Colonic mucosa (tissue), 4 donors: ENCODE results near the gene HDAC4. TPM values are rescaled to one million over a fixed set of nuclear protein-coding genes. Genes with fewer than 3 reads are reported as not detected.
A peak's percentile ranks its signal among the peaks of the same experiment; 100 is the strongest.

Source experiments
- DNase-seq: peaks from one replicate; pipeline ENCODE4 v3.0.0-alpha.2; 2020
- H3K27ac ChIP-seq: fragments of 200-600 bp; one replicate; pipeline ENCODE4 v1.8.0; 2021
- H3K27me3 ChIP-seq: fragments of 200-600 bp; one replicate; pipeline ENCODE4 v1.8.0; 2021
- H3K36me3 ChIP-seq: fragments of 200-600 bp; one replicate; pipeline ENCODE4 v1.8.0; 2021
- H3K4me1 ChIP-seq: fragments of 200-600 bp; one replicate; pipeline ENCODE4 v1.8.0; 2021; ENCODE audit warnings: mild to moderate bottlenecking
- H3K4me3 ChIP-seq: fragments of 200-600 bp; one replicate; pipeline ENCODE4 v1.8.0; 2021
- H3K9ac ChIP-seq, 2 donors: one replicate each; pipeline ENCODE4 v1.7.0; 2013; ENCODE audit warnings: control low read depth in 2 of 2, low read depth in 2 of 2, low read length in 2 of 2
- H3K9me3 ChIP-seq: fragments of 200-600 bp; one replicate; pipeline ENCODE4 v1.8.0; 2021
- intact Hi-C: fragments of 100-400 bp; cut with DNase I; formaldehyde crosslinking; loops from one replicate; pipeline ENCODE4 v1.14.1; 2022
- total RNA-seq, 2 donors: library from RNA; stranded (reverse); fragmentation: NEBNext Ultra II Directional in 1 of 2; extraction: Animal tissue kit (Norgen Biotek cat#: 25700) in 1 of 2; gene quantifications; one replicate each; pipeline ENCODE4 v1.2.1, GENCODE V29; 2021
- TF ChIP-seq, protein P1 (sequence below): fragments of 200-600 bp; IDR thresholded peaks from one replicate; pipeline ENCODE4 v1.8.0; 2022; ENCODE audit warnings: antibody characterized with exemption, mild to moderate bottlenecking
- donor health status: healthy.
- donor health status: DM: no; HTN: no; CAD: no.
- donor health status: DM: no; HTN: no; CAD: no.

HDAC4 gene
- total RNA-seq, 2 donors from 2014 or later, result 35.3 to 46.8 TPM

GRCh38 chr2:239245107-239245506, 155.7 kb downstream of the HDAC4 start:
- Histone ChIP-seq H3K27me3 (no peaks in the 10 kb centered on the region), H3K27ac (no peak overlapping the region), H3K4me3 (no peak overlapping the region), H3K4me1 (peaks cover 16% of the 10 kb centered on the region), H3K9ac (no peak overlapping the region), H3K9me3 (no peaks in the 10 kb centered on the region), H3K36me3 (no peaks in the 10 kb centered on the region)
- intact Hi-C loops, result no loop called here
- TF ChIP-seq, protein P1, sequence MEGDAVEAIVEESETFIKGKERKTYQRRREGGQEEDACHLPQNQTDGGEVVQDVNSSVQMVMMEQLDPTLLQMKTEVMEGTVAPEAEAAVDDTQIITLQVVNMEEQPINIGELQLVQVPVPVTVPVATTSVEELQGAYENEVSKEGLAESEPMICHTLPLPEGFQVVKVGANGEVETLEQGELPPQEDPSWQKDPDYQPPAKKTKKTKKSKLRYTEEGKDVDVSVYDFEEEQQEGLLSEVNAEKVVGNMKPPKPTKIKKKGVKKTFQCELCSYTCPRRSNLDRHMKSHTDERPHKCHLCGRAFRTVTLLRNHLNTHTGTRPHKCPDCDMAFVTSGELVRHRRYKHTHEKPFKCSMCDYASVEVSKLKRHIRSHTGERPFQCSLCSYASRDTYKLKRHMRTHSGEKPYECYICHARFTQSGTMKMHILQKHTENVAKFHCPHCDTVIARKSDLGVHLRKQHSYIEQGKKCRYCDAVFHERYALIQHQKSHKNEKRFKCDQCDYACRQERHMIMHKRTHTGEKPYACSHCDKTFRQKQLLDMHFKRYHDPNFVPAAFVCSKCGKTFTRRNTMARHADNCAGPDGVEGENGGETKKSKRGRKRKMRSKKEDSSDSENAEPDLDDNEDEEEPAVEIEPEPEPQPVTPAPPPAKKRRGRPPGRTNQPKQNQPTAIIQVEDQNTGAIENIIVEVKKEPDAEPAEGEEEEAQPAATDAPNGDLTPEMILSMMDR, result no peak
- DNase-seq, result no peak

DNA sequence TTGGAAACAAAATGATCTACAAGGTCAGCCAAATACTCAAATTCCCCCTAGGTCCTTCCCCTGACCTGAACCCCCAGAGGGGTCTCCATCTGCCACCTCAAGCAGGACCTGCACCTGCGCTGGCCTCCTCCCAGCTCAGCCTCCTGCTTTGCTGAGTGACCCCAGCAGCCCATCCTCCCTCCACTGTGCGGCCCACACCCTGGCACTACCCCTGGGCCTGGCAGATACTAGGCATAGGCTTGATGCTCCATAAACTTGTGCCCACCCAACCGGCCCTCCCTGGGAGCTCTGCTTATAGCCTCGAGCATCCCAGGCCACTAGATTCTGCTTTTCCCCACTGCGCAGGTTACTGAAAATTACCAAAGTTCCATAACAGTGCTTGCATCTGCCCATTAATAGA, 156.2 kb downstream of the HDAC4 start:
- Histone ChIP-seq H3K4me1 (peaks cover 16% of the 10 kb centered on the region), H3K9ac (no peak overlapping the region), H3K4me3 (no peak overlapping the region)

GRCh38 chr2:239241431-239241960, 159.3 kb downstream of the HDAC4 start:
- peaks cover 9% of the 10 kb centered on the region for H3K4me1 ChIP-seq
- H3K9ac ChIP-seq, result no peak overlapping the region

More for the DNA sequence above, 156.2 kb downstream of the HDAC4 start:
- no peaks in the 10 kb centered on the region for H3K36me3 ChIP-seq
- no peak overlapping the region for H3K27ac ChIP-seq
- intact Hi-C loops, result no loop called here
- no peaks in the 10 kb centered on the region for H3K9me3 ChIP-seq
- TF ChIP-seq, protein P1, result no peak
- no peaks in the 10 kb centered on the region for H3K27me3 ChIP-seq
- DNase-seq, result no peak

DNA sequence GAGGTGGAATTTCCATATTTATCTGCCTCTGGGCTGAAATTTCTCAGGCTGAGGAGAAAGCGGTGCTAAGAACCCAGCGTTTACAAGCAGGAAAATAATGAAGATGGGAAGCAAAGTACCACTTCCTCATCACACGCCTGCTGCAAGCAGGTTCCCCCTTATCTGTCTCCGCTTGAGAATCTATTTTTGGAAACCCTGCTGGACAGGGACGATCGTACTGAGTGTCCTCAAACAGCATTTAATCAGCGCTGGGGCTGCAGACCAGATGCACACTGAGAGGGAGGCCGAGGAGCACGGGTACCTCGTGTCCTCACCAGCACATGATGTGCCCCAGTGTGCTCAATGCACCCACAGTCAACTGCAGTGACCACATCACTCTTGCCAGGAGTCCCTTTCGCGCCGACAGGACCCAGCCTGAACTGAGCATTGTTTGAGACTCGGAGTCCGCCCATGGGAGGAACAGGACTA, 160.4 kb downstream of the HDAC4 start:
- no peak for DNase-seq

More at GRCh38 chr2:239241431-239241960, 159.3 kb downstream of the HDAC4 start:
- TF ChIP-seq, protein P1, result no peak
- Histone ChIP-seq H3K36me3 (no peaks in the 10 kb centered on the region), H3K27me3 (no peaks in the 10 kb centered on the region), H3K9me3 (no peaks in the 10 kb centered on the region), H3K27ac (no peak overlapping the region), H3K4me3 (no peak overlapping the region)
- intact Hi-C loops, result no loop called here
- DNase-seq, result no peak

DNA sequence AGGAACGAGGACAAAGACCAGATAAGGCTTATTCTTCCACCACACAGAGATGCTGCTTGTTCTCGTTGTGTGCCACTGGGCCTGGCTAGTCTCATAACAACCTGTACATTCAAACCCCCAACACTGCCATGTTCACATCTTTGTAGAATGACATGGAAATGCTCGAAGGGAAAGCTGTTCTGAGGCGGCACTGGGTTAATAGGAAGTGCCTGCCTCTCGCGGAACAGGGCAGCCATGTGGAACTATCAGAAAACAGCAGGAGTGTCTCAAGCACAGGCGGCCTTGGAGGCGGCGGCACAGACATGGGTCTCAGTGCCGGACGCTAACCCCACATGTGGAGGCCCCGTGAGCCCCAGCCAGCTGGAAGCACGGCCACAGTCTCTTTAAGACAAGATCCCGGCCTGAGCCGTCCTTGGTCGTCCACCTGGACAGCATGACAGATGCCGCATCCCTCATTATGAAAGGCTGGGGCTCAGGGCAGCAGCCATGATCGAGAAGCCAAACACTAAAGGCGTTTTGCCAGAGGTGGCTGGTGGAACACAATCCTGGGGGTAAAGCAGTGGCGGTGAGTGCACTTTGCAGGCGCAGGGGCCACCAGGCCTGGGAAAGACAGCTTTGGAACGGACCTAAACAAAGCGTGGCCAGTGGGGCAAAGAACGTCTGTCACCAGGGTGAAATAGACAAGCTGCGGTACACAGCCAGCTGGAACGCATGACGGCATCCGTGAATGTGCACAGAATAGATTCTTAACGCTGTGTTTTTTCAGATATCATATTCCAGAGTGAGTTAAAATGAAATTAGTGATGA, 161.0 kb downstream of the HDAC4 start:
- H3K4me1 ChIP-seq, result peaks cover 6% of the 10 kb centered on the region
- DNase-seq, result no peak
- peak overlapping the region; percentile 22 for H3K27ac ChIP-seq
- no peak overlapping the region for H3K4me3 ChIP-seq
- no peaks in the 10 kb centered on the region for H3K36me3 ChIP-seq
- H3K27me3 ChIP-seq, result no peaks in the 10 kb centered on the region
- no peaks in the 10 kb centered on the region for H3K9me3 ChIP-seq
- TF ChIP-seq, protein P1, result no peak
- intact Hi-C loops, result no loop called here
- H3K9ac ChIP-seq, result no peak overlapping the region

More for the DNA sequence above, 160.4 kb downstream of the HDAC4 start:
- no peak overlapping the region for H3K9ac ChIP-seq
- no peak overlapping the region for H3K4me3 ChIP-seq
- H3K27ac ChIP-seq, result peak overlapping the region; percentile 22
- intact Hi-C loops, result no loop called here
- TF ChIP-seq, protein P1, result no peak
- H3K27me3 ChIP-seq, result no peaks in the 10 kb centered on the region
- peaks cover 6% of the 10 kb centered on the region for H3K4me1 ChIP-seq
- no peaks in the 10 kb centered on the region for H3K36me3 ChIP-seq
- H3K9me3 ChIP-seq, result no peaks in the 10 kb centered on the region
